ENCODE data around the gene RNU4-1. TPM values are rescaled to one million over a fixed set of nuclear protein-coding genes. Genes with fewer than 3 reads are reported as not detected.

RNU4-1 gene
- total RNA-seq, 120 experiments from 2014 or later = 125 to 4,648 (median 2,054) TPM

Other genes with a start within 250 kb of the RNU4-1 start
- gene RAB35, start 176.5 kb downstream of the RNU4-1 start, total RNA-seq = 10 to 100 TPM; 35.0 to 69.2 (median 52.4) TPM
- 100 to 1,000 TPM in 2 of 120 experiments, 10 to 100 TPM in 118; 44.5 to 107 (median 69.9) TPM for gene GCN1, start 98.5 kb downstream of the RNU4-1 start, total RNA-seq
- gene RPLP0, start 92.1 kb downstream of the RNU4-1 start, total RNA-seq = 100 to 1,000 TPM; 199 to 446 (median 270) TPM
- 10 to 100 TPM; 15.7 to 57.9 (median 32.8) TPM for gene PXN, start 27.5 kb downstream of the RNU4-1 start, total RNA-seq
- gene RNU4-2, start 1.3 kb downstream of the RNU4-1 start, total RNA-seq = over 10,000 TPM in 111 of 120 experiments, 1,000 to 10,000 TPM in 9; 2,947 to 35,484 (median 19,179) TPM
- gene SIRT4, start 9.1 kb upstream of the RNU4-1 start, total RNA-seq = 10 to 100 TPM in 10 of 120 experiments, 1 to 10 TPM in 110; 1.9 to 15.5 (median 6.3) TPM
- gene PLA2G1B, start 34.5 kb upstream of the RNU4-1 start, total RNA-seq = 1 to 10 TPM in 2 of 120 experiments, not detected in 118; 1.3 to 1.9 TPM
- 10 to 100 TPM in 111 of 120 experiments, 1 to 10 TPM in 9; 4.5 to 44.7 (median 15.4) TPM for gene MSI1, start 75.9 kb upstream of the RNU4-1 start, total RNA-seq
- gene COX6A1, start 144.9 kb upstream of the RNU4-1 start, total RNA-seq = 100 to 1,000 TPM; 341 to 794 (median 594) TPM
- gene TRIAP1, start 153.1 kb upstream of the RNU4-1 start, total RNA-seq = 10 to 100 TPM in 80 of 120 experiments, 1 to 10 TPM in 40; 5.4 to 16.5 (median 11.1) TPM
- 10 to 100 TPM; 18.3 to 41.4 (median 28.7) TPM for gene GATC, start 153.2 kb upstream of the RNU4-1 start, total RNA-seq
- 100 to 1,000 TPM in 30 of 120 experiments, 10 to 100 TPM in 90; 76.0 to 113 (median 95.4) TPM for gene SRSF9, start 176.5 kb upstream of the RNU4-1 start, total RNA-seq
- gene DYNLL1, start 202.9 kb upstream of the RNU4-1 start, total RNA-seq = 100 to 1,000 TPM; 262 to 795 (median 615) TPM
- gene COQ5, start 235.9 kb upstream of the RNU4-1 start, total RNA-seq = 10 to 100 TPM; 14.4 to 30.4 (median 22.9) TPM
- gene RNF10, start 241.1 kb upstream of the RNU4-1 start, total RNA-seq = 100 to 1,000 TPM; 177 to 288 (median 215) TPM